MCF 10A (cell line): Measurements from ENCODE around the gene ESCO1. TPM values are rescaled to one million over a fixed set of nuclear protein-coding genes. Genes with fewer than 3 reads are reported as not detected.

Source experiments
- BruUV-seq: library from RNA; stranded (reverse); fragments of 400-500 nt; replicated peaks from 2 replicates; lab custom pipeline; 2021; lab: Mats Ljungman, UMichigan
- CTCF ChIA-PET: fragments of 300-600 bp; sonication (Branson Sonifier 250); formaldehyde crosslinking; extraction: SDS; loops from one replicate; lab custom pipeline; 2021; ENCODE audit warnings: antibody characterized with exemption, inconsistent platforms; lab: Yijun Ruan, JAX
- POLR2A ChIA-PET: fragments of 300-600, 350-650 bp; sonication (Branson Sonifier 250); formaldehyde crosslinking; extraction: SDS; loops from one replicate; lab custom pipeline; 2020; ENCODE audit warnings: antibody characterized with exemption, inconsistent platforms; lab: Yijun Ruan, JAX
- DNase-seq: peaks from one replicate; pipeline ENCODE4 v3.0.0-alpha.2; 2018; ENCODE audit not compliant: unreplicated experiment
- H3K27ac Mint-ChIP-seq: one replicate; pipeline ENCODE4 v1.8.0; 2022; ENCODE audit warnings: mild to moderate bottlenecking, low read depth, mixed read lengths; ENCODE audit not compliant: unreplicated experiment
- H3K27me3 Mint-ChIP-seq: one replicate; pipeline ENCODE4 v1.8.0; 2022; ENCODE audit warnings: mixed read lengths; ENCODE audit not compliant: insufficient read depth, unreplicated experiment
- H3K36me3 Mint-ChIP-seq: one replicate; pipeline ENCODE4 v1.8.0; 2022; ENCODE audit warnings: mild to moderate bottlenecking, moderate library complexity, mixed read lengths; ENCODE audit not compliant: insufficient read depth, unreplicated experiment
- H3K4me1 Mint-ChIP-seq: one replicate; pipeline ENCODE4 v1.8.0; 2022; ENCODE audit warnings: mixed read lengths; ENCODE audit not compliant: insufficient read depth, unreplicated experiment
- H3K4me3 Mint-ChIP-seq: one replicate; pipeline ENCODE4 v1.8.0; 2022; ENCODE audit warnings: mild to moderate bottlenecking, moderate library complexity, mixed read lengths; ENCODE audit not compliant: unreplicated experiment
- H3K9me3 Mint-ChIP-seq: one replicate; pipeline ENCODE4 v1.8.0; 2022; ENCODE audit warnings: mixed read lengths; ENCODE audit not compliant: unreplicated experiment
- intact Hi-C: fragments of 100-400 bp; cut with micrococcal nuclease; formaldehyde crosslinking; loops from 2 replicates; pipeline ENCODE4 v1.14.1; 2022
- total RNA-seq: library from RNA; stranded (reverse); gene quantifications from 2 replicates; pipeline ENCODE4 v1.2.3, GENCODE V29; 2022
- TF ChIP-seq, protein P1 (sequence below): fragments of 200-600 bp; IDR thresholded peaks from one replicate; pipeline ENCODE4 v1.8.0; 2022; ENCODE audit warnings: antibody characterized with exemption, mild to moderate bottlenecking; ENCODE audit not compliant: unreplicated experiment

Gene ESCO1
- total RNA-seq, 1 experiment from 2014 or later = 19.2 TPM

DNA sequence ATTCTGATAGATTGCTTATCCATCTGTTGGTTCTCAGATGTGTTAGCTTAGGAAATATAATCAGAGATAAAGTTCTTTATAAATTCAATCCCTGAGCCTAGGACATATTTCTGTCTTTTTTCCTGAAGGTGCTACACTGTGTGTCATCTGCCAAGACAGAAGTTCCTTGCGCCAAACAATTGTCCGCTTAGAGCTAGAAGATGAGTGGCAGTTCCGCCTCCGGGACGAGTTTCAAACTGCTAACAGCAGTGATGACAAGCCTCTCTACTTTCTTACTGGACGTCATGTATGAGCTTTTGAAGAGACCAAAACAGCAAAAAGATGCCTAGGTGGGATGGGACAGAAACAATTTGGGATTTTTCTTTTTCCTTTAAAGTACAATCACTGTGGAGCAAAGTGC, 78.0 kb downstream of the ESCO1 start:
- no peaks in the 10 kb centered on the region for H3K27me3 Mint-ChIP-seq
- DNase-seq = no peak
- intact Hi-C loops = no loop called here
- ChIA-PET POLR2A (no interaction called here), CTCF (interaction anchor here (0.6 to 0.9 kb wide), 3 partner anchors 34 to 328 kb away, joined by 3 to 4 read pairs (median 4); no protein-coding TSS in a partner anchor)
- no TSS peak for BruUV-seq
- TF ChIP-seq, protein P1, sequence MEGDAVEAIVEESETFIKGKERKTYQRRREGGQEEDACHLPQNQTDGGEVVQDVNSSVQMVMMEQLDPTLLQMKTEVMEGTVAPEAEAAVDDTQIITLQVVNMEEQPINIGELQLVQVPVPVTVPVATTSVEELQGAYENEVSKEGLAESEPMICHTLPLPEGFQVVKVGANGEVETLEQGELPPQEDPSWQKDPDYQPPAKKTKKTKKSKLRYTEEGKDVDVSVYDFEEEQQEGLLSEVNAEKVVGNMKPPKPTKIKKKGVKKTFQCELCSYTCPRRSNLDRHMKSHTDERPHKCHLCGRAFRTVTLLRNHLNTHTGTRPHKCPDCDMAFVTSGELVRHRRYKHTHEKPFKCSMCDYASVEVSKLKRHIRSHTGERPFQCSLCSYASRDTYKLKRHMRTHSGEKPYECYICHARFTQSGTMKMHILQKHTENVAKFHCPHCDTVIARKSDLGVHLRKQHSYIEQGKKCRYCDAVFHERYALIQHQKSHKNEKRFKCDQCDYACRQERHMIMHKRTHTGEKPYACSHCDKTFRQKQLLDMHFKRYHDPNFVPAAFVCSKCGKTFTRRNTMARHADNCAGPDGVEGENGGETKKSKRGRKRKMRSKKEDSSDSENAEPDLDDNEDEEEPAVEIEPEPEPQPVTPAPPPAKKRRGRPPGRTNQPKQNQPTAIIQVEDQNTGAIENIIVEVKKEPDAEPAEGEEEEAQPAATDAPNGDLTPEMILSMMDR = no peak
- H3K27ac Mint-ChIP-seq = no peak overlapping the region
- H3K36me3 Mint-ChIP-seq = peaks cover 59% of the 10 kb centered on the region
- H3K9me3 Mint-ChIP-seq = no peaks in the 10 kb centered on the region
- H3K4me3 Mint-ChIP-seq = no peak overlapping the region
- H3K4me1 Mint-ChIP-seq = peaks cover 5% of the 10 kb centered on the region

DNA sequence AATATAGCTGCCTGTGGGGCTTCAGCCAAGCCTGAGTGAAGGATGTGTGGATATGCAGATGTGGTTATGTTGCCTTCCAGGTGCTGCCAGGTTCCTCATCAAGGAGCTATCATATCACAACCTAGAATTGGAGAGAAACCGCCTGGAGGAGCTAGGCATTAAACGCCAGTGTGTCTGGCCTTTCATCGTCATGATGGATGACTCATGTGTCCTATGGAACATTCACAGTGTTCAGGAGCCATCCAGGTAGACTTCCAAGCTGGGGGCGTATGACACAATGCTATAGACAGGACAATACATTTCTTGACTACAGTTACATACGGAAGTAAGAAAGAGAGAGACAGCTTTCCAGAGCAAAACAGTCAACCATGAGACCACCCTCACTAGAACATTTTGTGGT, 86.8 kb downstream of the ESCO1 start:
- H3K4me3 Mint-ChIP-seq = no peak overlapping the region
- BruUV-seq = no TSS peak
- H3K9me3 Mint-ChIP-seq = peaks cover 9% of the 10 kb centered on the region
- DNase-seq = peak; percentile 60
- intact Hi-C loops = no loop called here
- H3K4me1 Mint-ChIP-seq = no peaks in the 10 kb centered on the region
- TF ChIP-seq, protein P1 = no peak
- POLR2A ChIA-PET = interaction anchor here (1.8 kb wide), 1 partner anchor 11 kb away, joined by 4 read pairs; no protein-coding TSS in a partner anchor
- H3K27me3 Mint-ChIP-seq = no peaks in the 10 kb centered on the region
- CTCF ChIA-PET = interaction anchor here (1.1 to 1.5 kb wide), 2 partner anchors 24 to 25 kb away, joined by 3 to 4 read pairs; no protein-coding TSS in a partner anchor
- H3K27ac Mint-ChIP-seq = no peak overlapping the region
- H3K36me3 Mint-ChIP-seq = peaks cover 28% of the 10 kb centered on the region

DNA sequence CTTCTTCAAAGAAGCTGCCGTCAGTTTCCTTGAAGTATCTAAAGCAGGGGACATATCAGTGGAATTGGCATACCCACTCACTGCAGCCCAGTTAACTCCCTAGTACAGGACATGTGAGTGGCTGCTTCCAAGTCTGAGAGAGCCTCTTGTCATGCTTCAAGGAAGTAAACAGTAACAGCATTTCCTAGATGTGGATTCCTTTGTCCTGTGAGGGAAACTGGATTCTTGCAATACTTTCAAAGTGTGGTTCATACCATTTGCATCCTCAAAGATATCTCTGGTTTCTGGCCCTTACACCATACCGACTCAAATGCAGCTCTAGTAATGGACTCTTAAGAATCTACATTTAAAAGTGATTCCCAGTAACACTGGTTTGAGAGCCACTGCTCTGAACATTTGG, 87.2 kb downstream of the ESCO1 start:
- Mint-ChIP-seq H3K4me1 (no peaks in the 10 kb centered on the region), H3K9me3 (peaks cover 9% of the 10 kb centered on the region), H3K36me3 (peaks cover 26% of the 10 kb centered on the region), H3K27ac (no peak overlapping the region), H3K27me3 (no peaks in the 10 kb centered on the region), H3K4me3 (no peak overlapping the region)
- intact Hi-C loops = no loop called here
- CTCF ChIA-PET = interaction anchor here (1.0 to 1.5 kb wide), 3 partner anchors 24 to 1190 kb away, joined by 3 to 4 read pairs (median 3); no protein-coding TSS in a partner anchor
- TF ChIP-seq, protein P1 = no peak
- POLR2A ChIA-PET = no interaction called here
- DNase-seq = no peak
- no TSS peak for BruUV-seq

DNA sequence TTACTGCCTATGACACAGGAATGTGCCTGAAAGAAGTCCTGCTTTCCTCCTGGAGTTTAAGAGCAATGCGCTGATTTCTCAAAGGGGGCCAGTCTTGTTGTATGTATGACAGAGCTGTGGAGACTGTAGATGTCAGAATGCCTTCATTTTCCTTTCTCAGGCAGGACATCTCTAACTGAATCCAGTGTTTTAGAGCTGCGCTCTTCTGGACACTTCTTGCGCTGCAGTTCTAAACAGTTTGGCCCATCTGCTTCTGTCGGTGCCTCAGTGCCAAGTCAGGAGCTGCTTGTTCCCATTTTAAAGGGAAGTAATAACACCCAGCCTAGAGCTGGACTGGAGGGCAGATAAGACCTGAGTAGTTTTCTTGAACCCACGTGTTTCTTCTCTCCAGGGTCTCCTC, 91.4 kb downstream of the ESCO1 start:
- no peaks in the 10 kb centered on the region for H3K27me3 Mint-ChIP-seq
- peak; percentile 1 for DNase-seq
- H3K27ac Mint-ChIP-seq = no peak overlapping the region
- no peak overlapping the region for H3K4me3 Mint-ChIP-seq
- BruUV-seq = no TSS peak
- ChIA-PET CTCF (interaction anchor here (0.7 to 1.7 kb wide), 4 partner anchors 11 to 345 kb away, joined by 3 to 9 read pairs (median 3); no protein-coding TSS in a partner anchor), POLR2A (no interaction called here)
- H3K9me3 Mint-ChIP-seq = peaks cover 9% of the 10 kb centered on the region
- TF ChIP-seq, protein P1 = no peak
- intact Hi-C loops = no loop called here
- peaks cover 5% of the 10 kb centered on the region for H3K36me3 Mint-ChIP-seq
- H3K4me1 Mint-ChIP-seq = no peaks in the 10 kb centered on the region
